ENCODE data around the gene CLDN16.

DNA sequence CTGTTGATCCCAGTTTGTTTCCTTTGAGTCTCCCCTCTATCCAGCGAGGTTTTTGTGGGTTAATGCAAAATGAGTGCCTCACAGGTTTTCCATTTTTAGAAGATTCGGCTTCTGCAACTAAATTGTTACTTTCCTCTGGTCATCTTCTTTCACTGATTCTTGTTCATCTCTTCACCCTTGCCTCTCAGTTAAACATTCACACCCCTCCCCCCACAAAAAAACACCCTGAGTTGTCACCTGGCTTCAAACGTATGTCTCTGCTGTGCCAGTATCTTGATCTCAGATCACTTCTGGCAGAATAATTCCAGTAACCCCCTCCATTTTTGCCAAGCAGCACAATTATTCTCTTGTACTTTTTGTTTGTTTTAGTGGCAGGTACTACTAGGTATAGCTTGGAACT, 12.3 kb upstream of the CLDN16 start:
- TF ChIP-seq TAF1 (IDR thresholded peaks at IDR 0.05; ENCODE audit: borderline replicate concordance, insufficient read depth, low read length) (no peak), POLR2AphosphoS5 (IDR thresholded peaks at IDR 0.05; ENCODE audit: low read depth, low read length) (no peak), FOXP2 (optimal IDR thresholded peaks at IDR 0.05; ENCODE audit: borderline replicate concordance, extremely low read depth, extremely low read length, insufficient read depth) (no peak), SIN3A (IDR thresholded peaks at IDR 0.05; ENCODE audit: borderline replicate concordance, insufficient read depth, low read length) (no peak)
- TF ChIP-seq, protein P1, sequence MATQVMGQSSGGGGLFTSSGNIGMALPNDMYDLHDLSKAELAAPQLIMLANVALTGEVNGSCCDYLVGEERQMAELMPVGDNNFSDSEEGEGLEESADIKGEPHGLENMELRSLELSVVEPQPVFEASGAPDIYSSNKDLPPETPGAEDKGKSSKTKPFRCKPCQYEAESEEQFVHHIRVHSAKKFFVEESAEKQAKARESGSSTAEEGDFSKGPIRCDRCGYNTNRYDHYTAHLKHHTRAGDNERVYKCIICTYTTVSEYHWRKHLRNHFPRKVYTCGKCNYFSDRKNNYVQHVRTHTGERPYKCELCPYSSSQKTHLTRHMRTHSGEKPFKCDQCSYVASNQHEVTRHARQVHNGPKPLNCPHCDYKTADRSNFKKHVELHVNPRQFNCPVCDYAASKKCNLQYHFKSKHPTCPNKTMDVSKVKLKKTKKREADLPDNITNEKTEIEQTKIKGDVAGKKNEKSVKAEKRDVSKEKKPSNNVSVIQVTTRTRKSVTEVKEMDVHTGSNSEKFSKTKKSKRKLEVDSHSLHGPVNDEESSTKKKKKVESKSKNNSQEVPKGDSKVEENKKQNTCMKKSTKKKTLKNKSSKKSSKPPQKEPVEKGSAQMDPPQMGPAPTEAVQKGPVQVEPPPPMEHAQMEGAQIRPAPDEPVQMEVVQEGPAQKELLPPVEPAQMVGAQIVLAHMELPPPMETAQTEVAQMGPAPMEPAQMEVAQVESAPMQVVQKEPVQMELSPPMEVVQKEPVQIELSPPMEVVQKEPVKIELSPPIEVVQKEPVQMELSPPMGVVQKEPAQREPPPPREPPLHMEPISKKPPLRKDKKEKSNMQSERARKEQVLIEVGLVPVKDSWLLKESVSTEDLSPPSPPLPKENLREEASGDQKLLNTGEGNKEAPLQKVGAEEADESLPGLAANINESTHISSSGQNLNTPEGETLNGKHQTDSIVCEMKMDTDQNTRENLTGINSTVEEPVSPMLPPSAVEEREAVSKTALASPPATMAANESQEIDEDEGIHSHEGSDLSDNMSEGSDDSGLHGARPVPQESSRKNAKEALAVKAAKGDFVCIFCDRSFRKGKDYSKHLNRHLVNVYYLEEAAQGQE (IDR thresholded peaks at IDR 0.05; ENCODE audit: insufficient read depth in 1 of 2, low read depth in 2 of 2, low read length in 2 of 2), result no peak

All from PFSK-1 (cell line).